Activated gamma-delta T cell treated with anti-CD3 and anti-CD28 coated beads, Interleukin-2, amount 50 U/mL, for 16 hours (primary cell): ENCODE results near the gene VEPH1.

Experiments
- DNase-seq: peaks from one replicate; pipeline ENCODE4 v3.0.0-alpha.2; 2020; ENCODE audit warnings: low read depth

VEPH1 gene

DNA sequence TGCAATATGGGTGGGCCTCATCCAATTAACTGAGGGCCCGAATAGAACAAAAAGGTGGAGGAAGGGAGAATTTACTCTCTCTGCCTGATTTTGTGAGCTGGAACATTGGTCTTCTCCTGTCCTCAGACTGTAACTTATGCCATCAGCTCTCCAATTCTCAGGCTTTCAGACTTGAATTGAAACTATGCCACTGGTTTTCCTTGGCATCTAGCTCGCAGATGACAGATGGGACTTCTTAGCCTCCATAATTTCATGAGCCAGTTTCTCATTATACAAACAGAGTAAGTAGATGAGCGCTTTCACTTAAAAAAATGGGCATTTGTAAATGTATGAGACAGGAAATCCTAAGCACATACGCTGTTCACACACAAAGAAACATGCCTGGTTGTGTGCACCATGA lies 75.3 kb downstream of the VEPH1 start:
- no peak for DNase-seq

DNA sequence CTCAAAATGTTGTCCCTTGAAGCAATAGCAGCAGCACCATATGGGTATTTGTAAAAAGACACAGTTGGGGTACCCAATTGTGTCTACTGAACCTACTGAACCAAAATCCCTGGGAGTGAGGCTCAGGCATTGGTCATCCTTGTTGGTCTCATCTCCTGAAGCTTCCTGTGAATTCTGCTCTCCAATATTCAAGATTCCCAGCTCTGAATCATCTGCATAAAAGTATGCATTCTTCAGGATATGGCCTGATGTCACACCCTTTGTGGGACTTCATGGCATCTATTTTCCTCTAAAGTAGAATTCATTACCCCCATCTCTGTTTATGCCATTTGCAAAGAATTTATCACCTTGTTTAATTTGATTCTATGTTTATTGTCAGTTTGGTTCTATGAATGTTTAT lies 79.9 kb downstream of the VEPH1 start:
- no peak for DNase-seq

GRCh38 chr3:157420606-157421130 lies 82.5 kb downstream of the VEPH1 start:
- no peak for DNase-seq

DNA sequence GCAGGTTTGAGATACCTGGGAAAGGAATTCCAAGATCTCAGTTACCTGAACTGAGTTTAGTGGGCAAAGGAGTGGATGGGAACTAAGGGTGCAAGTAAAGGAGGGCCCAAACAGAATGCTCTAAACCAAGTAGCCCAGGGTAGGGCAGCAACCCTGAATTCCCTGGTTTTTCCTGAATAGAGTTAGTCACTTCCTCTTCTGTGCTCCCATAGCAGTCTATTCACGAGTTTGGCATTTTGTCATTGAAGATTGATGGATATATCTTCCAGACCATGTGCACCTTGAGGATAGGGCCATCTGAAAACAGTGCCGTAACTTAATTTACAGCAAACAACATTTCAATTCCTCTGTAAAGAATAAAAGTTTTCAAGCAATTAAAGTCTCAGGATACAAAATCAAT lies 85.1 kb downstream of the VEPH1 start:
- DNase-seq = no peak

DNA sequence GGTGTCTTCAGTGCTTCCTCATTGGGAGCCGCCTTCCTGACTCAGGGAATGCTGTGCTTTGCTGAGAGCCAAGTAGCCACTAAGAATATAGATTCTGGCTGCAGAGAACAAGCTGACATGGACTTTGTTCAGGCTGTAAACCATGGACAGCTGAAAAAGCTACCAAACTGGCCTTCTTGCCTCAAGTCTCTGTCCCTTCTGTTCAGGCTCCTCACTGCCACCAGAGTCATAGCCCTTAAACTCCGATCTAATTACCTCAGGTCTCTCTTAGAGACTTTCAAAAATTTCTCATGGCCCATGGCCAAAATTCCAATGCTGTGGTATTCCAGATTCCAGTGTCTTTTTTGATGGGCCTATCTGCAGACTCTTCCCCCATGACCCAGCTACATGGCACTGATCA lies 86.0 kb downstream of the VEPH1 start:
- DNase-seq = no peak

DNA sequence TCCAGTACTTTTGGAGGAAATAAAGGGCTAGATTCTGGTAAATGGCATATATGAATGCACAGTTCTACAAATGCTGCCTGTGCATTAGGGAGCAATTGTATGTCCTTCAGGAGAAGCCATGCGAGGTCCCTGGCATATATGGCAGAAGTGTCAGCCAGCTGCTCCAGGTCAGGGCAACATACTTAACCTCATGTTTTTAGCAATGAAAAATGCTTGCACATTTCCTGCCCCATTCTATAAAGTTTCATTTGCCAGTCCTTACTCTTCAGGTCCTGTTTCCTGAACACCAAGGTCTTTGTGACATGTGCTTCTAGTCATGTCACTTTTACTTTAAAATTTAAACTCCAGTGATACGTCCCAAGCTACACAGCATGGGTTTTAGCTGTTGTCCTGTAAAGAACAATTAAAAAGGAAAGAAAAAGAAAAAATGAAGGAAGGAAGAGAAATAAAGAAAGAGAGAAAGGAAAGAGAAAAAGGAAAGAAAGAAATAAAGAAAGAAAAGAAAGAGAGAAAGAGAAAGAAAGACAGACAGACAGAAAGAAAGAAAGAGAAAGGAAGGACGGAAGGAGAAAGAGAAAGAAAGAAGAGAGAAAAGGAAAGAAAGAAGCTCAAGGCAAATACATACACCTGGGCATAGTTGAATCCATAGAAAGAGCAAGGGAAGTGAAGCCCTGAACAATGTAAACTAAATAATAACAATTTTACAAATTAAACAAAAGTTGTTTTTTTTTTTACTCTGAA lies 86.7 kb downstream of the VEPH1 start:
- no peak for DNase-seq

DNA sequence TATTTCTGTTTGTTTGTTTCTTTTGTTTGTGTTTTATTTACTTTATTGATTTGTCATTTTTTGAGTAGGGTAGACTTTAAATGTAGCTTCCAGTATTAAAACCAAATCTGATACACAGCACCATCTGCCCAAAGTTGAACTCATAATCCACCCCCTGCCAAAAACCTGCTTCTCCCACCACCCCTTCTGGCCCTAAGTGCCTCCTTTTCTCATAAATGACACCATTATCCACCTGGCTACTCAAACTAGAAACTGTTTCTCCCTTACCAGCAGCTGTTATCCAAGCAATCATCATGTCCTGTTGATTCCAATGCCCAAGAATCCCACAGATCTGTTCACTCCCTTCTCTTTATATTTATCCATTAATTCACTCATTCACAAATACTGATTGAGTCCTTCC lies 88.4 kb downstream of the VEPH1 start:
- no peak for DNase-seq

DNA sequence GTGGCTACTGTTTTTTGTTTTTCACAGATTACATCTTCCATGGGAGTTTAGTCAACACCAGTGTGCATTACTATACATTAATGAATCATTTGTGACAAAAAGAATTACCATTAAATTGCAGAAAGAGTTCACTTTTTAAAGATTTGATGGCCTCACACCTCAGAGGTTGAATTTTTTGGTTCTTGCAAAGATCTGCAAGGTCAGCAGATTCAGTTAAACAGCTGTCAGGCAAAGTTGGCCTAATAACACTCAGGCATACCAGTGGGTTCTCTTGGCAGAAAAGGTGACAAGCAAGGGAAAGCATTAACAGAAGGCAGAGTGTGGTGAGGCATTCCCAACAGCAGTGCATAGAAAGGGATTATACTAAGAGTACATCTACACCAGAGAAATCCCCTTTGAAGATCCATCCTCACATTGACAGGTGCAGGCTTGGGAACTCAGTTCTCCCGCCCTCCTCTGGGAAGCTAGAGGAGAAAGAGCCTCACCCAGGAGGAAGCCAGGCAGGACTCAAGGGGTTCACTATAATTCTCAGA lies 90.8 kb downstream of the VEPH1 start:
- no peak for DNase-seq

DNA sequence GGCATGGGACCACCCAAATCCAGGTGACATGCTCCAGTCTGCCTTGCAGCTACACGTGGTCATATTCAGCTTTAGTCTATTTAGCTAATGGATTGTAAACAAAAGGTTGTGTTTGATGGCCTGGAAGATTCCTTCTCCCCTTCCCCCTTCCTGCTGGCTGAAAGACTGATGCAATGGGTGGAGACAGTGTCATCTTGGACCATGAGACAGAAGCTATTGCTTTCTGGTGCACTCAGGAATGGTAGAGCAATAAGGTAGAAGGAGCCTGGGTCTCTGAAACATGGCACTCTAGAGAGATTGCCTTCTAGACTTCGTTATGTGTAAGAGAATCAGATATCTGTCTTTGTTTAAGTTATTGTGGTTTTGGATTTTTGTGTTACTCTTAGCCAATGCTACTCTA lies 92.3 kb downstream of the VEPH1 start:
- DNase-seq = no peak

GRCh38 chr3:157409516-157409915 lies 93.7 kb downstream of the VEPH1 start:
- no peak for DNase-seq

- no peak for DNase-seq
These were observed 94.6 kb downstream of the VEPH1 start for GRCh38 chr3:157408499-157409149.

GRCh38 chr3:157407769-157408168 lies 95.4 kb downstream of the VEPH1 start:
- no peak for DNase-seq

GRCh38 chr3:157406394-157406793 lies 96.8 kb downstream of the VEPH1 start:
- DNase-seq = no peak

DNA sequence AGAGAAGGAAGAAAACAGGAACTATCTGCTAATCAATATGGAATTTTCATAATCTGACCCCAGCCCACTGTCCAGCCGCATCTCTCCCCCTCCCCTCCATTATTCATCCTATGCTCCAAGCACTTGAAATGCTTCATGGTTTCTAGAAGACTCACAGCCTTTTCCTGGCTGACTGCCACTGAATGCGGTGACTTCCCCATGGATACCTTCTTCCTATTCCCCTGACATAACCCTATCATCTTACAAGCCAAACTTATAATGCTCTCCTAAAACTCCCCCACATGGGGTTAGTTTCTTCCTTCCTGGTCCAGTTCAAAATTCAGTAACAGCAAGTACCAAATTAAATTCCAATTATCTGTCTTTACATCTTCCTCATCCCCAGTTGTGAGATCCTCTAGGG lies 97.8 kb downstream of the VEPH1 start:
- no peak for DNase-seq

DNA sequence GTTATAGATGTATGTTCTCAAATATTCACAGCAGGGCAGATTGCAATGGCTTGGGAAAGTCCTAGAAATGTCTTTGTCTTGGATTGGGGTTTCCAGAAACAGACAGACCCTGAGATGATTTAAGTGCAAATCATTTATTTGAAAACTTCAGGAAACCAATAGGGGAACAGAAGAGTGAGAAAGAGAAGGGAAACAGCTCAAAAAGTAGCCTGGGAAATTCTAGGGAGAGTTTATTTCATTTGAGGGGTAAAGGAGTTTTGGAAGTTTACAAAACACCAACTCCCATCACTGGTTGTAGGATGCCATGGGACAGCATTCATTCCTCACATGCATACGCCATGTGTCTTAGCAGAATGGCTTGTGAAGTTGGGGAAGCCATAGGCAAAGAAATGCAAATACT lies 98.8 kb downstream of the VEPH1 start:
- DNase-seq = no peak

- DNase-seq = no peak
These were observed 104.6 kb downstream of the VEPH1 start for GRCh38 chr3:157398598-157398997.

DNA sequence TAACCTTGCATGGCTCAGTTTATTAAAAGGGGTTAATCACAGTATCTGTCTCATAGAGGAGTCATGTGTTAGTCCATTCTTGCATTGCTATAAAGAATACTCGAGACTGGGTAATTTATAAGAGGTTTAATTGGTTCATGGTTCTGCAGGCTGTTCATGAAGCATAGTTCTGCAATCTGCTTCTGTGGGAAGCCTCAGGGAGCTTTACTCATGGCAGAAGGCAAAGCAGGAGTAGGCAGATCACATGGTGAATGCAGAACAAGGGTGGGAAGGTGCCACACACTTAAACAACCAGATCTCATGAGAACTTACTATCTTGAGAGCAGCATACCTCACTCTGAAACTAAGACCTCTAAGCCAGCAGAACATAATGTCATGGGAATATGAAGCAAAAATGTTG lies 108.8 kb downstream of the VEPH1 start:
- DNase-seq = no peak

DNA sequence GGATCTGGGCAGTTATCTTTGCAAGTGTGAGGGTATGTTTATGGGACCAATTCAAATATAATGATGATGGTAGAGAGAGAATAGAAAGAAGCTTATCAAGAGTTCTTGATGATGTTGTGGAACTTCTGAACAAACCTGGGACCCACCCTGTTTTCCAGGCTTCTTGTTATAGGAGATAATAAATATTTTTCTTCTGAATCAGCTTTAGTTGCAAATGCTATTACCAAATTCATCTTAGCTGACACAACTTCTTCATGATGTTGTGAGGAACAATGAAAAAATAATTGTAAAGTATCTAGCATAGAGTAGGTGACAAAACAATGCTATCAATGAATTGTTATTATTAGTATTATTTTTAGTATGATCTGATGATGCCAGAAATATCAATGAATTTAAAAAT lies 110.1 kb downstream of the VEPH1 start:
- no peak for DNase-seq

- DNase-seq = no peak
These were observed 111.1 kb downstream of the VEPH1 start for GRCh38 chr3:157392104-157392503.

DNA sequence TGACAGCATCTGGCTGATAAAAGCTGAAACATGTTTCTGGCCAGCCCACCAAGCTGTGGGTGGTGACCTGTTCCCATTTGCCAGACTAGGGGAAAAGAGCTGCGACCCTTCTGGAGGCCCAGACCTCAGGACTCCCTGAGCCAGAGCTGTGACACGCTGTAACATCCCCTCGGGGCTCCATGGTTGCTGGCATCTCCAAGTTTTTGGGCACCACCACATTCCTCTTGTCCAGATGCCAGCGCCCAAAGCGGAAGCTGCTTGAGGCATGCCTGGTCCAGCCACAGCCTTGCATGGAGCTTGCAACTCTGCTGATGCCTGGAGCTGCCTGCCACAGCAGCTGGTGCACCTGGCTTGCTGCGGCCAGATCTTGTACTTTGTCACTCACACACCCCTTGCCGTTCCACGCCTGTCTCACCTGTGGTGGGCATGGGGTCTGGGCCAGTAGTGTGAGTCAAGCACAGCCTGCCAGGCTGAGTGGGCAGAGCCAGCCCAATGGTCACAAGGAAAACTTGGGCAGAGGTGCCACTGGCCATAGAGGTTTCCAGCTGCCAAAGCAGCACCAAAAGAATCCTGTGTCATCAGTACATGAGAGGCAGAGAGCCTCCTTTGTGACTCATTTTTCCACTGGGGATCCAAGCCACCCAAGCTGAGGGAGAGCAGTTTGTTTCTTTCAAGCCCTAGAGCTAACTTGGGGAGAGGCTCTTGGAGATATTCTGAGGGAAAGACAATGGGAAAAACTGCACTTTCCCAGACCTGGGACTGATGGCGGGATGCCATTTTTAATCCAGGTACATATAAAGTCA lies 112.3 kb downstream of the VEPH1 start:
- no peak for DNase-seq

DNA sequence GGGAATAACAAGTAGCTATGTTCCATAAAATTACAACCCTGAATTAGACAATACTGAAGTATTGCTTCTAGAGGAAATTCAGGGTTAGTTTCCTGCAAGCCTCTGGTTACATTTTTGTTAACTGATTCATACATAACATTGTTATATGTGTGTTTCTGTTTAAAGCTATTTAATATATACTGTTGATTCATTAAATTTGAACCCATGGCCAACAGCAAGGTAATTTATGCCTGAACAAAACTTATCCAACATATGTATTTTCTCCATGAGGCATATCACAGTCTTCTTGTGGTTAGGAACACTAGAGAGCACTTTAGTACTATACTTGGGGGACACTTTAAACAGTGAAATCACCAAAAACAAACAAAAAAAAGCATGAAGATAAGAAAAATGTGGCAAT lies 114.2 kb downstream of the VEPH1 start:
- DNase-seq = no peak

DNA sequence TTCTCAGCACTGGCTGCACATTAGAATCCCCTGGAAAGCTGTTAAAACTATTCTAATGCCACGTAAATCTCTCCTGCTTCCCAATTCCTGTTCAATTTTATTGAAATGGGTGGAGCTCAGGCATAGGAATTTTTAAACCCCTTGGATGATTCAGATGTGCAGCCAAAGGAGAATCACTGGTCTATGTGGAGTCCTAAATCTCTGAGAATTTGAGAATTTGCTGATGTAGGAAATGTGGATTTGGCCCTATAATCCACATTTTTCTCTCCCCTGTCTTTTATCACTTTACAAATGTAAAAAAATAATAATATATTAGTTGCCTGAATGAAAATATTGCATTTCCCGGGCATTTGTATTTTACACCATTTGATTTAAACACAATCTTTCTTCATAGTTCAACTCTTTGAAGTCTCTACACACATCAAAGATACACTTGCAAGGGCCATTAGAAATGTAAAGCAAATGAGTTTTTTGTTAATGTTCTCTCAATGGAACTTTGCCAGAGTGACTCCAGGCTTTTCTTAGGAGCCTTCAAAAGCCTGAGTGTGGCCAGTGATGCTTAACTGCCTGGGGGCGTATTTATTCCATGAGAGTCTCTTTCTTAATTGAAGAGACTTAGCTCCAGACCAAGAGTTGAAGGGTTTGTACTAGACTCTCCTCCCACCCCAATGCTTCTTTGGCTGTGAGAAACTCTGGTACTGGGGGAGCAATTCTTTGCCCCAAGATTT lies 115.3 kb downstream of the VEPH1 start:
- DNase-seq = no peak
